ENCODE measurements around the gene TYMS. TPM values are rescaled to one million over a fixed set of nuclear protein-coding genes. Genes with fewer than 3 reads are reported as not detected.

Gene TYMS
- total and polyA plus RNA-seq, 8 donors, result 1.3 to 6.9 (median 2.8) TPM

GRCh38 chr18:617970-618504, 39.4 kb upstream of the TYMS start:
- no peak for ATAC-seq
- no peaks in the 10 kb centered on the region for H3K27me3 ChIP-seq
- H3K4me3 ChIP-seq, result no peak overlapping the region
- FAIRE-seq, result no peak
- no peak for DNase-seq
- intact Hi-C loops (cut with DNase I), result loop anchor here in 1 of 3 donors (10.0 kb wide), 1 partner anchor 323 kb away; no protein-coding TSS in a partner anchor
- 60 to 66% methylated on average over 13 of the region's 13 CpGs for WGBS, 2 donors
- peaks cover 0 to 9% (median 5%) of the 10 kb centered on the region in 3 donors for H3K4me1 ChIP-seq
- no peak overlapping the region for H3K27ac ChIP-seq
- TF ChIP-seq, protein P1, sequence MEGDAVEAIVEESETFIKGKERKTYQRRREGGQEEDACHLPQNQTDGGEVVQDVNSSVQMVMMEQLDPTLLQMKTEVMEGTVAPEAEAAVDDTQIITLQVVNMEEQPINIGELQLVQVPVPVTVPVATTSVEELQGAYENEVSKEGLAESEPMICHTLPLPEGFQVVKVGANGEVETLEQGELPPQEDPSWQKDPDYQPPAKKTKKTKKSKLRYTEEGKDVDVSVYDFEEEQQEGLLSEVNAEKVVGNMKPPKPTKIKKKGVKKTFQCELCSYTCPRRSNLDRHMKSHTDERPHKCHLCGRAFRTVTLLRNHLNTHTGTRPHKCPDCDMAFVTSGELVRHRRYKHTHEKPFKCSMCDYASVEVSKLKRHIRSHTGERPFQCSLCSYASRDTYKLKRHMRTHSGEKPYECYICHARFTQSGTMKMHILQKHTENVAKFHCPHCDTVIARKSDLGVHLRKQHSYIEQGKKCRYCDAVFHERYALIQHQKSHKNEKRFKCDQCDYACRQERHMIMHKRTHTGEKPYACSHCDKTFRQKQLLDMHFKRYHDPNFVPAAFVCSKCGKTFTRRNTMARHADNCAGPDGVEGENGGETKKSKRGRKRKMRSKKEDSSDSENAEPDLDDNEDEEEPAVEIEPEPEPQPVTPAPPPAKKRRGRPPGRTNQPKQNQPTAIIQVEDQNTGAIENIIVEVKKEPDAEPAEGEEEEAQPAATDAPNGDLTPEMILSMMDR (IDR thresholded peaks at IDR 0.05), result no peak
- no peaks in the 10 kb centered on the region for H3K9me3 ChIP-seq
- no peaks in the 10 kb centered on the region for H3K36me3 ChIP-seq

GRCh38 chr18:618618-619017, 38.8 kb upstream of the TYMS start:
- Histone ChIP-seq H3K27ac (no peak overlapping the region), H3K36me3 (no peaks in the 10 kb centered on the region), H3K4me1 (peaks cover 0 to 9% (median 5%) of the 10 kb centered on the region in 3 donors), H3K4me3 (no peak overlapping the region), H3K9me3 (no peaks in the 10 kb centered on the region), H3K27me3 (no peaks in the 10 kb centered on the region)
- intact Hi-C loops (cut with DNase I), result loop anchor here in 1 of 3 donors (10.0 kb wide), 1 partner anchor 324 kb away; no protein-coding TSS in a partner anchor
- no peak for DNase-seq
- no peak for FAIRE-seq
- 75 to 76% methylated on average over 5 of the region's 5 CpGs for WGBS, 2 donors
- no peak for ATAC-seq
- TF ChIP-seq, protein P1 (IDR thresholded peaks at IDR 0.05), result no peak

DNA sequence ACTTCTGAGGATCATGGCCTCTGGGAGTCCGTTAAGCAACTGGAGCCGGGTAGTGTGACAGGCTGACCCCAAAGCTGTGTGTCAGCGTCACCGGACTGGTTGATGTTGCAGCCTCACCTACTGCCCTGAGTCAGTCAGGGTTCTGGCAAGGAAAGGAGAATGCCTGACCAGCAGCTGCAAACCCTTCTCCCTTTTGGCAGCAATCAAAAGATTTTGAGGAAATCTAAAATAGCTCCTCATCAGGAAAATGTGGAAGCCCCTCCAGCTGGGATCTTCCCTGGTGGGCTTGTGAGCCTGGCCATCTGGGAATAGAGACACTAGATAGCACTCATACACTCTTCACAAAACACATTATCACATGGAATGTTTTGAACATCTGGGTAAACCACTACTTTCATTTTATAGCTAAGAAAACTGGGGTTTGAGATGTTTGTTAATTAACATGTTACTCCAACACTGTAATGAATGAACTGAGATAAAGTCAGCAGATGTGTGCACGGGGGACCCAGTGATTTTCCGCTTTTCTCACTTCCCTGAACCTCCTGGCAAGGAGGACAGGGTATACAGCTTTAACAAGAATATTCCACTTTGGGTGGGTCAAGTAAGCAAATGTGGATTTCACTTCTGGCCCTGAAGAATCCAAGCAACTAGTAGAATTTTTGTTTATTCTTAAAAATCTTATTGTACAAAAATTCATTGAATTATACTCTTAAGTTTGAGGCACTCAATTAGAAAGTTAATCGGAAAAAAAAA, 36.0 kb upstream of the TYMS start:
- 60 to 62% methylated on average over 7 of the region's 7 CpGs for WGBS, 2 donors
- intact Hi-C loops (cut with DNase I), result loop anchor here in 2 of 3 donors (10.0 kb wide), 1 partner anchor 213 kb away; no protein-coding TSS in a partner anchor
- no peak overlapping the region for H3K27ac ChIP-seq
- TF ChIP-seq, protein P1 (IDR thresholded peaks at IDR 0.05), result no peak
- H3K36me3 ChIP-seq, result no peaks in the 10 kb centered on the region
- FAIRE-seq, result no peak
- H3K4me1 ChIP-seq, result no peaks in the 10 kb centered on the region
- H3K27me3 ChIP-seq, result no peaks in the 10 kb centered on the region
- ATAC-seq, result no peak
- H3K9me3 ChIP-seq, result no peaks in the 10 kb centered on the region
- no peak for DNase-seq
- no peak overlapping the region for H3K4me3 ChIP-seq

- Histone ChIP-seq H3K4me3 (no peak overlapping the region), H3K4me1 (no peaks in the 10 kb centered on the region), H3K27ac (no peak overlapping the region), H3K36me3 (no peaks in the 10 kb centered on the region), H3K27me3 (no peaks in the 10 kb centered on the region), H3K9me3 (no peaks in the 10 kb centered on the region)
- TF ChIP-seq, protein P1 (IDR thresholded peaks at IDR 0.05), result no peak
- intact Hi-C loops (cut with DNase I), result loop anchor here in 2 of 3 donors (10.0 kb wide), 1 partner anchor 213 kb away; no protein-coding TSS in a partner anchor
- FAIRE-seq, result no peak
- 68 to 70% methylated on average over 6 of the region's 6 CpGs for WGBS, 2 donors
- ATAC-seq, result no peak
- no peak for DNase-seq
Measured at GRCh38 chr18:622289-622688, 35.2 kb upstream of the TYMS start.
